ENCODE measurements around the gene CTNNA3.
A peak's percentile ranks its signal among the peaks of the same experiment; 100 is the strongest.

CTNNA3 gene

DNA sequence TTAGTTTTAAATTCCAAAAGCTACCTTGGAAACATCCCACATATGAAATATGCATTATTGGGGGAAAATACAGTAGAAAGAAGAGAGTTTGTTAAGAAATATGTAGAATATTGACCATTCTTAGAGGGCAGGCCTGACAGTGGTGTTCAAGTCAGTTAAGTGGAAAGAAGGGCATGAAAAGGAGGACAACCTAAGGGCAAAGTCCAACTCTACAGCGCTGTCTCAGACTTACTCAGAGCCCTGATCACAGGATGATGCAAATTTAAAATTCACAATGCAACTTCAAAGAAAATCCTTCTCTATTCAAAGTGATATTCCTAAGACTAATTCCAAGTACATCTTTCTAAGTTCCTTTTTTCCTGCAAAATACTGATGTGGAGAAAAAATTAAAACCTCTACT lies 909.3 kb downstream of the CTNNA3 start:
- TF ChIP-seq, protein P1, sequence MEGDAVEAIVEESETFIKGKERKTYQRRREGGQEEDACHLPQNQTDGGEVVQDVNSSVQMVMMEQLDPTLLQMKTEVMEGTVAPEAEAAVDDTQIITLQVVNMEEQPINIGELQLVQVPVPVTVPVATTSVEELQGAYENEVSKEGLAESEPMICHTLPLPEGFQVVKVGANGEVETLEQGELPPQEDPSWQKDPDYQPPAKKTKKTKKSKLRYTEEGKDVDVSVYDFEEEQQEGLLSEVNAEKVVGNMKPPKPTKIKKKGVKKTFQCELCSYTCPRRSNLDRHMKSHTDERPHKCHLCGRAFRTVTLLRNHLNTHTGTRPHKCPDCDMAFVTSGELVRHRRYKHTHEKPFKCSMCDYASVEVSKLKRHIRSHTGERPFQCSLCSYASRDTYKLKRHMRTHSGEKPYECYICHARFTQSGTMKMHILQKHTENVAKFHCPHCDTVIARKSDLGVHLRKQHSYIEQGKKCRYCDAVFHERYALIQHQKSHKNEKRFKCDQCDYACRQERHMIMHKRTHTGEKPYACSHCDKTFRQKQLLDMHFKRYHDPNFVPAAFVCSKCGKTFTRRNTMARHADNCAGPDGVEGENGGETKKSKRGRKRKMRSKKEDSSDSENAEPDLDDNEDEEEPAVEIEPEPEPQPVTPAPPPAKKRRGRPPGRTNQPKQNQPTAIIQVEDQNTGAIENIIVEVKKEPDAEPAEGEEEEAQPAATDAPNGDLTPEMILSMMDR (conservative IDR thresholded peaks at IDR 0.05; ENCODE audit: low read length), result no peak
- DNase-seq (ENCODE audit: low read depth), result no peak

DNA sequence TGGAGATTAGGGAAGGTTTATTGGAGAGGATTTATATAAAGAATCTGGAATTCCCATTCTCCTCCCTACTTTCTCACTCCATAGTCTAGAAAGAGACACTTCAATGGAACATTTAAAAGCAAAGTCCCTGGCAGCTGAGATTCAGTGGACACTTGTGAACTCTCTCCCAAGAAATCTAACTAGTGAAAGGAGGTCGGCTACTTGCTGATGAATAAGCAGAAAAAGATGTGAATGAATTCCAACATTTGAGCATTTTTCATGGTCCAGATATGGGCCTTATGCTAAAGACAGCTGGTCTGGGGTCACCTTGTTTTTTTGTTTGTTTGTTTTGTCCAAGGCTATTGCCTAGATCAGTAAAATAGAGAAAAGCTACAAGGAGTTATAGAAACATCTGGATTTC lies 911.2 kb downstream of the CTNNA3 start:
- H3K4me3 ChIP-seq (ENCODE audit: low read length), result no peak overlapping the region
- DNase-seq (ENCODE audit: low read depth), result peak; percentile 18
- TF ChIP-seq, protein P1 (conservative IDR thresholded peaks at IDR 0.05; ENCODE audit: low read length), result no peak

More for the DNA sequence above, 909.3 kb downstream of the CTNNA3 start:
- no peak overlapping the region for H3K4me3 ChIP-seq (ENCODE audit: low read length)

DNA sequence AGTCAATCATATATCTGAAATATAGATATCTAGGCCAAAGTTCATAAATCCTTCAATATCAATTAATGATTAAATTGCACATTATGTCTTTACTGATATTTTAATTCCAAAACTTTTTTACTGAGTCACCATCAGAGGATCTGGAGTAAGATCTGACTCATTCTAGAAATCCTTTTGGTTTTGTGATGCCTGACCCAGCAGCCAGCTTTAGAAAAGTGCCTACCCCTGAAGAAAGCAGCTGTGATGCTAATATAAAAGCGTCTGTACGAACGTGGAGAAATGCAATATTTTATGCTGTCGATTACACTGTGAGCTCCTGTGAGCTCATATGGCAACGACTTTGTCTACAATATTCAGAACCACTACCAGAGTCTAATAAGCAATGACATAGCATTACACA lies 912.7 kb downstream of the CTNNA3 start:
- H3K4me3 ChIP-seq (ENCODE audit: low read length), result no peak overlapping the region
- peak; percentile 41 for DNase-seq (ENCODE audit: low read depth)
- TF ChIP-seq, protein P1 (conservative IDR thresholded peaks at IDR 0.05; ENCODE audit: low read length), result no peak

DNA sequence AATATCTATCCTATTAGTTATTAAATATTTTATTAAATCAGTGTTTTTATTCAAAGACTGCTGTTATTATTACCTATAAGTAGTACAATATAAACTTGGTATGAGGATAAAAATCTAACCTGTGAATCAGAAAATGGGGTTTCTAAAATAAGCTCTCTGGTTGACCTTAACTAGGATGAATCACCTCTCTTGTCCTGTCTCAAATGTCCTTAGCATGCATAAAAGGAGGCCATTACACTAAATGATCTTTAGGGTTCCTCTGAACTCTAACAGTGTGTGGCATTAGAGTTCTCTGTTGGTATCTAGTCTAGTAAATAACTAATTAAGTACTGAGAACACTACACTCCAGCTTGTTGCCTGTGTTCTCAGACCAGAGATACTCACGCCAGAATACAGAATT lies 913.2 kb downstream of the CTNNA3 start:
- no peak for DNase-seq (ENCODE audit: low read depth)
- TF ChIP-seq, protein P1 (conservative IDR thresholded peaks at IDR 0.05; ENCODE audit: low read length), result no peak

DNA sequence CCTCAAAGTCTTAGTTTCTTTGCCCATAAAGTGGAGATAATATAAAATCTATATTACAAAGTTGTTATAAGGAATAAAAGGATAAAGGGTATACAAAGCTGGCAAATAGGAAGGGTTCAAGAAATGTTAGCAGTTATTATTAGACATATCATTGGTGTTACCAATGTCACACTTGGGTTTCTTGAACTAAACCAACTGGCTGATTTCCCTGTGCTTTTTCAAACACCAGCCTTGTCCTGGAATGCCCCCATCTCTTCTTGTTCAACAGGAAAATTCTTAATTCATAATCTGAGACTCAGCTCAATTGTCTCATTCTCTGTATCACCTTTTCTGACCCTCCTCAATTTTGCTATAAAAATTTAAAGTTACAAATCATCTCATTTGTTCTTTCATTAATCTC lies 913.9 kb downstream of the CTNNA3 start:
- no peak overlapping the region for H3K4me3 ChIP-seq (ENCODE audit: low read length)
- TF ChIP-seq, protein P1 (conservative IDR thresholded peaks at IDR 0.05; ENCODE audit: low read length), result no peak
- no peak for DNase-seq (ENCODE audit: low read depth)

More for the DNA sequence above, 913.2 kb downstream of the CTNNA3 start:
- no peak overlapping the region for H3K4me3 ChIP-seq (ENCODE audit: low read length)

DNA sequence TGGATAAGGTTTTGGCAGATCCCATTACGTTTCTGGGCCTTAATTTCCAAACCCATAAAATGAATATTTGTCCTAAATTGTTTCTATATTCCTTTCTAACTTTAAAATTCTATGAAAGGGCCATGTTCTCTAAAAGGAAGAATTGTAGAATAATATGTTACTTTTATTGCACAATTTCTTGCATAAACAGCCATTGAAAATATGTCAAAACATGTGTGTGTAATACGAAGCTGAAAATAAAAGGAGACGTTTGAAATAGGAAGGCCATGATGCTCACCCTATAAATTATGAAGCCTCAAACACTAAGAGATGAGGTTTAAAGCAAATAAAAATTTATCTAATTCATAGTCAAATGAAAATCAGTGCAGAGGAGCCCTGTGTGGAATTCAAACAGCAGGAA lies 915.2 kb downstream of the CTNNA3 start:
- DNase-seq (ENCODE audit: low read depth), result peak; percentile 6
- no peak overlapping the region for H3K4me3 ChIP-seq (ENCODE audit: low read length)
- TF ChIP-seq, protein P1 (conservative IDR thresholded peaks at IDR 0.05; ENCODE audit: low read length), result no peak

DNA sequence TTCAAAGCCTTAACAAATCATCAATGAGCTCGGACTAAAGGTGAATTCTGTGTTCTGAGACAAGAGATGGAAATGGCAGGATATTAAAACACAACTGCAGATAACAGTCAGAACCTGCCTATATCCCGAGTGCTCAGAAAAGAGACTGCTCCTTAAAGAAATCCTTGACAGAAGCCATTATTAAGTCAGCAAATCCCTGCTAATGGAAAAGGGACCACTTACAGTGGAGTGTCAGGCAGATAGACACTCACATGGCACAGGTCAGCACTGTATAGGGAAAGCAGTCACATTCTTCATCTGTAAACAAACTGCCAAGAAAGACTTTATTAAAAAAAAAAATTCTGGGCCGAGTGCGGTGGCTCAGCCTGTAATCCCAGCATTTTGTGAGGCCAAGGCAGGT lies 917.6 kb downstream of the CTNNA3 start:
- no peak for DNase-seq (ENCODE audit: low read depth)
- TF ChIP-seq, protein P1 (conservative IDR thresholded peaks at IDR 0.05; ENCODE audit: low read length), result no peak
- no peak overlapping the region for H3K4me3 ChIP-seq (ENCODE audit: low read length)
